Gastrocnemius medialis (tissue), 4 donors: ENCODE results near the gene HMCN2. TPM values are rescaled to one million over a fixed set of nuclear protein-coding genes. Genes with fewer than 3 reads are reported as not detected.

Source experiments
- ATAC-seq, 2 donors: fragments of 150-250 bp; one replicate each; pipeline ENCODE4 v1.9.1; 2016
- DNase-seq, 2 donors: peaks; one replicate each; pipeline ENCODE4 v3.0.0-alpha.2; 2019
- H3K27ac ChIP-seq, 4 donors: fragments of 200-600 bp; sonication (generic); 1 replicate in 1 of 4; 2 replicates in 3 of 4; pipeline ENCODE4 v1.5.1; 2016 to 2018; ENCODE audit warnings: mild to moderate bottlenecking in 2 of 4, moderate library complexity in 1 of 4
- H3K27me3 ChIP-seq, 3 donors: fragments of 200-600 bp; sonication (generic) in 2 of 3; 1 replicate in 1 of 3; 2 replicates in 2 of 3; pipeline versions ENCODE4 v1.5.1 to v1.6.0; 2016 to 2019; ENCODE audit warnings: mild to moderate bottlenecking in 1 of 3, moderate library complexity in 1 of 3
- H3K36me3 ChIP-seq, 2 donors: fragments of 200-600 bp; sonication (generic) in 1 of 2; one replicate each; pipeline ENCODE4 v1.5.1; 2017 to 2018
- H3K4me1 ChIP-seq, 2 donors: fragments of 200-600 bp; sonication (generic) in 1 of 2; one replicate each; pipeline ENCODE4 v1.5.1; 2016 to 2017; ENCODE audit warnings: mild to moderate bottlenecking in 2 of 2
- H3K4me3 ChIP-seq, 4 donors: fragments of 200-600 bp; sonication (generic) in 3 of 4; 1 replicate in 1 of 4; 2 replicates in 3 of 4; pipeline ENCODE4 v1.5.1; 2016 to 2019; ENCODE audit warnings: mild to moderate bottlenecking in 2 of 4
- H3K9me3 ChIP-seq, 3 donors: fragments of 200-600 bp; sonication (generic) in 2 of 3; 1 replicate in 1 of 3; 2 replicates in 2 of 3; pipeline ENCODE4 v1.5.1; 2016 to 2019
- CTCF ChIP-seq, 5 experiments: fragments of 450-650 bp in 3 of 5; fragments of 200-600 bp in 2 of 5; sonication (generic) in 2 of 5; IDR thresholded peaks in 4 of 5; conservative IDR thresholded peaks in 1 of 5; 1 replicate in 4 of 5; 2 replicates in 1 of 5; pipeline ENCODE4 v1.5.1; 2016 to 2019; ENCODE audit warnings: antibody characterized with exemption in 5 of 5, mild to moderate bottlenecking in 3 of 5, moderate library complexity in 3 of 5
- POLR2A ChIP-seq, 2 donors: fragments of 450-650 bp; IDR thresholded peaks; one replicate each; pipeline ENCODE4 v1.6.1; 2017; ENCODE audit warnings: antibody characterized with exemption in 2 of 2, mild to moderate bottlenecking in 2 of 2, moderate library complexity in 2 of 2
- in situ Hi-C, 4 donors: fragments of 200-750 bp; cut with MboI; loops; one replicate each; pipeline versions ENCODE4 v1.15.0 to v1.8.0; 2017; ENCODE audit warnings: low sequenced_read_pairs in 4 of 4
- intact Hi-C: fragments of 100-400 bp; cut with DNase I; formaldehyde crosslinking; loops from one replicate; pipeline ENCODE4 v1.15.1; 2023; ENCODE audit warnings: low total_unique reads
- total RNA-seq, 4 donors: library from RNA; depleted of rRNA; stranded (reverse); fragments of >200 nt; gene quantifications; one replicate each; pipeline versions ENCODE4 v1.1.0 to v1.2.3, GENCODE V29; 2016

Gene HMCN2
- total RNA-seq, 4 donors from 2014 or later: 1.9 to 8.5 (median 7.7) TPM

- H3K27me3 ChIP-seq: no peaks in the 10 kb centered on the region
- no peaks in the 10 kb centered on the region for H3K36me3 ChIP-seq
- no peak for TF ChIP-seq CTCF (IDR thresholded peaks at IDR 0.05 in 4 of 5, conservative IDR thresholded peaks at IDR 0.05 in 1 of 5)
- no peak for TF ChIP-seq POLR2A (IDR thresholded peaks at IDR 0.05)
- in situ Hi-C loops (no loop called here), intact Hi-C loops (no loop called here)
- H3K27ac ChIP-seq: no peak overlapping the region
- no peaks in the 10 kb centered on the region for H3K4me1 ChIP-seq
- H3K9me3 ChIP-seq: no peaks in the 10 kb centered on the region
- no peak overlapping the region for H3K4me3 ChIP-seq
- ATAC-seq: no peak
- no peak for DNase-seq
These were observed 137.3 kb downstream of the HMCN2 start for GRCh38 chr9:130402645-130403440.

- DNase-seq (no peak), ATAC-seq (no peak)
- Histone ChIP-seq H3K4me1 (no peaks in the 10 kb centered on the region), H3K4me3 (no peak overlapping the region), H3K27ac (no peak overlapping the region), H3K36me3 (no peaks in the 10 kb centered on the region), H3K27me3 (no peaks in the 10 kb centered on the region), H3K9me3 (no peaks in the 10 kb centered on the region)
- in situ Hi-C loops (no loop called here), intact Hi-C loops (no loop called here)
- TF ChIP-seq POLR2A (IDR thresholded peaks at IDR 0.05): no peak
- no peak for TF ChIP-seq CTCF (IDR thresholded peaks at IDR 0.05 in 4 of 5, conservative IDR thresholded peaks at IDR 0.05 in 1 of 5)
These were observed 140.2 kb downstream of the HMCN2 start for GRCh38 chr9:130405657-130406257.

- TF ChIP-seq POLR2A (IDR thresholded peaks at IDR 0.05) (no peak), CTCF (IDR thresholded peaks at IDR 0.05 in 4 of 5, conservative IDR thresholded peaks at IDR 0.05 in 1 of 5) (no peak)
- no peak for DNase-seq
- Histone ChIP-seq H3K9me3 (no peaks in the 10 kb centered on the region), H3K27me3 (no peaks in the 10 kb centered on the region), H3K27ac (no peak overlapping the region), H3K4me1 (no peaks in the 10 kb centered on the region), H3K4me3 (no peak overlapping the region), H3K36me3 (no peaks in the 10 kb centered on the region)
- in situ Hi-C loops: no loop called here
- ATAC-seq: no peak
- intact Hi-C loops: no loop called here
These were observed 140.8 kb downstream of the HMCN2 start for GRCh38 chr9:130406278-130406895.

- ATAC-seq: no peak
- intact Hi-C loops (no loop called here), in situ Hi-C loops (no loop called here)
- Histone ChIP-seq H3K4me1 (no peaks in the 10 kb centered on the region), H3K27ac (no peak overlapping the region), H3K9me3 (no peaks in the 10 kb centered on the region), H3K36me3 (no peaks in the 10 kb centered on the region), H3K27me3 (no peaks in the 10 kb centered on the region), H3K4me3 (no peak overlapping the region)
- TF ChIP-seq POLR2A (IDR thresholded peaks at IDR 0.05): no peak
- TF ChIP-seq CTCF (IDR thresholded peaks at IDR 0.05 in 4 of 5, conservative IDR thresholded peaks at IDR 0.05 in 1 of 5): no peak
- DNase-seq: no peak
These were observed 142.5 kb downstream of the HMCN2 start for GRCh38 chr9:130407916-130408663.
